HEK293 (cell line): ENCODE data around the gene STIP1.
A peak's percentile ranks its signal among the peaks of the same experiment; 100 is the strongest.

ENCODE experiments used
- CTCF ChIA-PET: fragments of 350-600 bp; formaldehyde crosslinking; extraction: SDS; loops from one replicate; lab custom pipeline; 2021; ENCODE audit warnings: antibody characterized with exemption; lab: Yijun Ruan, JAX
- POLR2A ChIA-PET: fragments of 300-600 bp; formaldehyde crosslinking; extraction: SDS; loops from one replicate; lab custom pipeline; 2020; ENCODE audit warnings: antibody characterized with exemption, inconsistent platforms; lab: Yijun Ruan, JAX
- H3K27ac ChIP-seq: fragments of 200-500 bp; sonication (Bioruptor generic); 2 replicates; pipeline ENCODE4 v1.5.1; 2014; ENCODE audit warnings: low read depth, low read length, control low read depth, inconsistent platforms; ENCODE audit errors: extremely low read depth
- H3K36me3 ChIP-seq, 2 experiments: fragments of 200-500 bp in 1 of 2; sonication (Bioruptor generic) in 1 of 2; 1 replicate in 1 of 2; 2 replicates in 1 of 2; pipeline ENCODE4 v1.5.1; 2014 to 2017; ENCODE audit warnings: inconsistent platforms in 2 of 2, low read length in 2 of 2; ENCODE audit not compliant: control insufficient read depth in 2 of 2, insufficient read depth in 1 of 2
- H3K4me1 ChIP-seq: fragments of 200-500 bp; sonication (Bioruptor generic); 2 replicates; pipeline ENCODE4 v1.5.1; 2014; ENCODE audit warnings: mild to moderate bottlenecking, low read length, inconsistent platforms; ENCODE audit not compliant: control insufficient read depth, insufficient read depth
- H3K4me3 ChIP-seq: 2 replicates; pipeline ENCODE4 v1.5.1; 2011; ENCODE audit warnings: low read depth, mild to moderate bottlenecking, control low read depth, low read length, moderate library complexity
- H3K9me3 ChIP-seq: fragments of 200-500 bp; sonication (Bioruptor generic); 2 replicates; pipeline ENCODE4 v1.5.1; 2014; ENCODE audit warnings: low read depth, low read length, inconsistent platforms; ENCODE audit not compliant: control insufficient read depth, insufficient read depth
- SP2 ChIP-seq: fragments of 450-650 bp; formaldehyde crosslinking; IDR thresholded peaks from 2 replicates; pipeline ENCODE4 v1.5.1; 2016; ENCODE audit warnings: missing biosample characterization, missing genetic modification characterization
- SP3 ChIP-seq: fragments of 450-650 bp; formaldehyde crosslinking; IDR thresholded peaks from 2 replicates; pipeline ENCODE4 v1.5.1; 2016; ENCODE audit warnings: missing biosample characterization, missing genetic modification characterization
- ZNF366 ChIP-seq: fragments of 450-650 bp; formaldehyde crosslinking; conservative IDR thresholded peaks from 2 replicates; pipeline ENCODE4 v1.5.1; 2016; ENCODE audit warnings: missing biosample characterization, missing genetic modification characterization
- ZNF571 ChIP-seq: fragments of 450-650 bp; formaldehyde crosslinking; IDR thresholded peaks from 2 replicates; pipeline ENCODE4 v1.5.0; 2017; ENCODE audit warnings: missing biosample characterization, missing genetic modification characterization
- ZNF629 ChIP-seq: fragments of 450-650 bp; formaldehyde crosslinking; IDR thresholded peaks from 2 replicates; pipeline ENCODE4 v1.5.1; 2017; ENCODE audit warnings: missing biosample characterization, missing genetic modification characterization
- ZNF830 ChIP-seq: fragments of 450-650 bp; IDR thresholded peaks from 2 replicates; pipeline ENCODE4 v1.5.0; 2018; ENCODE audit warnings: missing biosample characterization, missing genetic modification characterization, low read depth, mild to moderate bottlenecking, moderate library complexity
- TF ChIP-seq, protein P1 (sequence below): fragments of 450-650 bp; formaldehyde crosslinking; IDR thresholded peaks from 2 replicates; pipeline ENCODE4 v1.5.1; 2016; ENCODE audit warnings: missing biosample characterization, missing genetic modification characterization, borderline replicate concordance
- TF ChIP-seq, protein P2 (sequence below): fragments of 450-650 bp; formaldehyde crosslinking; IDR thresholded peaks from 2 replicates; pipeline ENCODE4 v1.5.1; 2016; ENCODE audit warnings: missing biosample characterization, missing genetic modification characterization
- TF ChIP-seq, protein P3 (sequence below): fragments of 450-650 bp; formaldehyde crosslinking; IDR thresholded peaks from 2 replicates; pipeline ENCODE4 v1.5.1; 2016; ENCODE audit warnings: missing biosample characterization, missing genetic modification characterization

The STIP1 gene

DNA sequence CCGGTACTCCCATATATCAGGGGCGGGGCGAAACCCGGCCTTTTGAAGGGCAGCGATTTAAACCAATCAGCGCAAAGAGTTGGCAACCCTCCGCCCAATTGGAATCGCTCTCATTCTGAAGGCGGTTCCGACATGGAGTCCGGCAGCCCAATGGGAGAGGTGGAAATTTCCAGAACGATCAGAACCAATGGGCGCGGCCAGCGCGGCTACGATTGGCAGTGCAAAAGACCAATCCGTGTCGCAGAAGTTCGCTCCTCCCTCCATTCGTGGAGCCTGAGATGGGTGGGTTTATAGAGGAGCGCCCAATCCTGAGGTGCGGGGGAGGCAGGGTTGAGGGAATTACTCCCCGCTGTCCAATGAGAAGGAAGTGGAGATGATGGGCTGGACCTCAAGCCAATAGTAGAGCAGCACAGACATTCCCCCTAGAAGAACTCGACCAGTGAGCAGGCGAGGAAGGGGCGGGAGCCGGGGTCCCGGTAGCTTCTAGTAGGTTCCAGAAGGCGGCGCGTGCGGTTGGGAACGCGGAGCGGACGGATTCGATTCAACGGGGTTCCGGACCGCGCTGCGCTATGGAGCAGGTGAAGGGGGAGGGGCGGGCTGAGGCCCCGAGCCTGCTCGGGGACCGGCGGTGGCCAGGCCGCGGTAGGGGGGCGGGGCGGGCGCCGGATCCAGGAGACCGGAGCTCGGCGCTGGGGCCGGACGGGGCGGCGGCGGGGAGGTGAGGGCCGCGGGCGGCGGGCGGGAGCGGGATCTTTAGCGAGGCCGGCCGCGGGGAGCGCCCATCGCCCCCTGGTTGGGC, at the start of gene STIP1 (continued):
- TF ChIP-seq, protein P1, sequence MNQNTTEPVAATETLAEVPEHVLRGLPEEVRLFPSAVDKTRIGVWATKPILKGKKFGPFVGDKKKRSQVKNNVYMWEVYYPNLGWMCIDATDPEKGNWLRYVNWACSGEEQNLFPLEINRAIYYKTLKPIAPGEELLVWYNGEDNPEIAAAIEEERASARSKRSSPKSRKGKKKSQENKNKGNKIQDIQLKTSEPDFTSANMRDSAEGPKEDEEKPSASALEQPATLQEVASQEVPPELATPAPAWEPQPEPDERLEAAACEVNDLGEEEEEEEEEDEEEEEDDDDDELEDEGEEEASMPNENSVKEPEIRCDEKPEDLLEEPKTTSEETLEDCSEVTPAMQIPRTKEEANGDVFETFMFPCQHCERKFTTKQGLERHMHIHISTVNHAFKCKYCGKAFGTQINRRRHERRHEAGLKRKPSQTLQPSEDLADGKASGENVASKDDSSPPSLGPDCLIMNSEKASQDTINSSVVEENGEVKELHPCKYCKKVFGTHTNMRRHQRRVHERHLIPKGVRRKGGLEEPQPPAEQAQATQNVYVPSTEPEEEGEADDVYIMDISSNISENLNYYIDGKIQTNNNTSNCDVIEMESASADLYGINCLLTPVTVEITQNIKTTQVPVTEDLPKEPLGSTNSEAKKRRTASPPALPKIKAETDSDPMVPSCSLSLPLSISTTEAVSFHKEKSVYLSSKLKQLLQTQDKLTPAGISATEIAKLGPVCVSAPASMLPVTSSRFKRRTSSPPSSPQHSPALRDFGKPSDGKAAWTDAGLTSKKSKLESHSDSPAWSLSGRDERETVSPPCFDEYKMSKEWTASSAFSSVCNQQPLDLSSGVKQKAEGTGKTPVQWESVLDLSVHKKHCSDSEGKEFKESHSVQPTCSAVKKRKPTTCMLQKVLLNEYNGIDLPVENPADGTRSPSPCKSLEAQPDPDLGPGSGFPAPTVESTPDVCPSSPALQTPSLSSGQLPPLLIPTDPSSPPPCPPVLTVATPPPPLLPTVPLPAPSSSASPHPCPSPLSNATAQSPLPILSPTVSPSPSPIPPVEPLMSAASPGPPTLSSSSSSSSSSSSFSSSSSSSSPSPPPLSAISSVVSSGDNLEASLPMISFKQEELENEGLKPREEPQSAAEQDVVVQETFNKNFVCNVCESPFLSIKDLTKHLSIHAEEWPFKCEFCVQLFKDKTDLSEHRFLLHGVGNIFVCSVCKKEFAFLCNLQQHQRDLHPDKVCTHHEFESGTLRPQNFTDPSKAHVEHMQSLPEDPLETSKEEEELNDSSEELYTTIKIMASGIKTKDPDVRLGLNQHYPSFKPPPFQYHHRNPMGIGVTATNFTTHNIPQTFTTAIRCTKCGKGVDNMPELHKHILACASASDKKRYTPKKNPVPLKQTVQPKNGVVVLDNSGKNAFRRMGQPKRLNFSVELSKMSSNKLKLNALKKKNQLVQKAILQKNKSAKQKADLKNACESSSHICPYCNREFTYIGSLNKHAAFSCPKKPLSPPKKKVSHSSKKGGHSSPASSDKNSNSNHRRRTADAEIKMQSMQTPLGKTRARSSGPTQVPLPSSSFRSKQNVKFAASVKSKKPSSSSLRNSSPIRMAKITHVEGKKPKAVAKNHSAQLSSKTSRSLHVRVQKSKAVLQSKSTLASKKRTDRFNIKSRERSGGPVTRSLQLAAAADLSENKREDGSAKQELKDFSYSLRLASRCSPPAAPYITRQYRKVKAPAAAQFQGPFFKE (tag by site-specific recombination), result no peak
- TF ChIP-seq ZNF830 (tag by site-specific recombination) (no peak), ZNF629 (tag by site-specific recombination) (no peak), SP3 (tag by site-specific recombination) (peak; percentile 97), ZNF571 (tag by site-specific recombination) (no peak), ZNF366 (peak; percentile 62), SP2 (tag by site-specific recombination) (peak; percentile 97)

DNA sequence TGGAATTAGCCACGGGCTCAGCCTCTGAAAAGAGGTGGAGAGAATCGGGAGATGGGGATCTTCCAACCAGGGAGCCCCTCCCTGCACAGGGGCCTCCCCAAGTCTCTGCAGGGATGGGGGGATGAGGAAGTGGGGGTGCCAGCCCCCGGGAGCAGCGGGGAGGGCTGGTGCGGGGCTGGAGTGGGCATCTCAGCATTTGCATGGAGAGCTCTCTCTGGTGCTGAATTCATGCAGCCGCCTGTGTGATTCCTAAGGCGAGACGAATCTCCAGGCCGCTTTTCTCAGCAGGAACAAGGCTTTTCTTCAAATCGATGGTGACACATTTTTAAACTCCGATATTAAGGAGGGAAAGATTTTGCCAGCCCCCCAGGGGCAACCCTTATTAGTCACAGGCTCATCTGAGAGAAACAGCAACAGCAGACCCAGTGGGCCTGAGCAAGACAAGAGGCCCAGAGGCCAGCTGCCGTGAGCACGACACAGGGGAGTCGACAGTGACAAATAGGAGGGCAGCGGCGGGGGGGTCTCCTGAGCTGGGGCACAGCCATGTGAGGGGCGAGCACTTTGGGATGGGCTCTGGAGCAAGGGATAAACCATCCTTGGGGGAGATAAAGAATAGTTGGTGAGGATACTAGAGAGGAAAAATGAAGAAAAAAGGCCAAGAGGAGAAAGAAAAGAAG, 49.1 kb upstream of the STIP1 start:
- POLR2A ChIA-PET, result no interaction called here
- CTCF ChIA-PET, result interaction anchor here (1.6 to 1.9 kb wide), 2 partner anchors 13 to 16 kb away, joined by 5 to 6 read pairs; no protein-coding TSS in a partner anchor
- no peak overlapping the region for H3K4me3 ChIP-seq
- peaks cover 3% of the 10 kb centered on the region; the same call in 1 of the 2 replicates for H3K4me1 ChIP-seq
- no peaks in the 10 kb centered on the region for H3K36me3 ChIP-seq
- TF ChIP-seq, protein P2, sequence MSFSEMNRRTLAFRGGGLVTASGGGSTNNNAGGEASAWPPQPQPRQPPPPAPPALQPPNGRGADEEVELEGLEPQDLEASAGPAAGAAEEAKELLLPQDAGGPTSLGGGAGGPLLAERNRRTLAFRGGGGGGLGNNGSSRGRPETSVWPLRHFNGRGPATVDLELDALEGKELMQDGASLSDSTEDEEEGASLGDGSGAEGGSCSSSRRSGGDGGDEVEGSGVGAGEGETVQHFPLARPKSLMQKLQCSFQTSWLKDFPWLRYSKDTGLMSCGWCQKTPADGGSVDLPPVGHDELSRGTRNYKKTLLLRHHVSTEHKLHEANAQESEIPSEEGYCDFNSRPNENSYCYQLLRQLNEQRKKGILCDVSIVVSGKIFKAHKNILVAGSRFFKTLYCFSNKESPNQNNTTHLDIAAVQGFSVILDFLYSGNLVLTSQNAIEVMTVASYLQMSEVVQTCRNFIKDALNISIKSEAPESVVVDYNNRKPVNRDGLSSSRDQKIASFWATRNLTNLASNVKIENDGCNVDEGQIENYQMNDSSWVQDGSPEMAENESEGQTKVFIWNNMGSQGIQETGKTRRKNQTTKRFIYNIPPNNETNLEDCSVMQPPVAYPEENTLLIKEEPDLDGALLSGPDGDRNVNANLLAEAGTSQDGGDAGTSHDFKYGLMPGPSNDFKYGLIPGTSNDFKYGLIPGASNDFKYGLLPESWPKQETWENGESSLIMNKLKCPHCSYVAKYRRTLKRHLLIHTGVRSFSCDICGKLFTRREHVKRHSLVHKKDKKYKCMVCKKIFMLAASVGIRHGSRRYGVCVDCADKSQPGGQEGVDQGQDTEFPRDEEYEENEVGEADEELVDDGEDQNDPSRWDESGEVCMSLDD (tag by site-specific recombination), result no peak
- TF ChIP-seq, protein P3, sequence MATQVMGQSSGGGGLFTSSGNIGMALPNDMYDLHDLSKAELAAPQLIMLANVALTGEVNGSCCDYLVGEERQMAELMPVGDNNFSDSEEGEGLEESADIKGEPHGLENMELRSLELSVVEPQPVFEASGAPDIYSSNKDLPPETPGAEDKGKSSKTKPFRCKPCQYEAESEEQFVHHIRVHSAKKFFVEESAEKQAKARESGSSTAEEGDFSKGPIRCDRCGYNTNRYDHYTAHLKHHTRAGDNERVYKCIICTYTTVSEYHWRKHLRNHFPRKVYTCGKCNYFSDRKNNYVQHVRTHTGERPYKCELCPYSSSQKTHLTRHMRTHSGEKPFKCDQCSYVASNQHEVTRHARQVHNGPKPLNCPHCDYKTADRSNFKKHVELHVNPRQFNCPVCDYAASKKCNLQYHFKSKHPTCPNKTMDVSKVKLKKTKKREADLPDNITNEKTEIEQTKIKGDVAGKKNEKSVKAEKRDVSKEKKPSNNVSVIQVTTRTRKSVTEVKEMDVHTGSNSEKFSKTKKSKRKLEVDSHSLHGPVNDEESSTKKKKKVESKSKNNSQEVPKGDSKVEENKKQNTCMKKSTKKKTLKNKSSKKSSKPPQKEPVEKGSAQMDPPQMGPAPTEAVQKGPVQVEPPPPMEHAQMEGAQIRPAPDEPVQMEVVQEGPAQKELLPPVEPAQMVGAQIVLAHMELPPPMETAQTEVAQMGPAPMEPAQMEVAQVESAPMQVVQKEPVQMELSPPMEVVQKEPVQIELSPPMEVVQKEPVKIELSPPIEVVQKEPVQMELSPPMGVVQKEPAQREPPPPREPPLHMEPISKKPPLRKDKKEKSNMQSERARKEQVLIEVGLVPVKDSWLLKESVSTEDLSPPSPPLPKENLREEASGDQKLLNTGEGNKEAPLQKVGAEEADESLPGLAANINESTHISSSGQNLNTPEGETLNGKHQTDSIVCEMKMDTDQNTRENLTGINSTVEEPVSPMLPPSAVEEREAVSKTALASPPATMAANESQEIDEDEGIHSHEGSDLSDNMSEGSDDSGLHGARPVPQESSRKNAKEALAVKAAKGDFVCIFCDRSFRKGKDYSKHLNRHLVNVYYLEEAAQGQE (tag by site-specific recombination), result 0 out of 2 replicates have a peak, but pooled peaks have one; percentile 27
- H3K9me3 ChIP-seq, result no peaks in the 10 kb centered on the region
- H3K27ac ChIP-seq, result no peak overlapping the region
